ENCODE data around the gene CDC42BPB.

CDC42BPB gene, protein sequence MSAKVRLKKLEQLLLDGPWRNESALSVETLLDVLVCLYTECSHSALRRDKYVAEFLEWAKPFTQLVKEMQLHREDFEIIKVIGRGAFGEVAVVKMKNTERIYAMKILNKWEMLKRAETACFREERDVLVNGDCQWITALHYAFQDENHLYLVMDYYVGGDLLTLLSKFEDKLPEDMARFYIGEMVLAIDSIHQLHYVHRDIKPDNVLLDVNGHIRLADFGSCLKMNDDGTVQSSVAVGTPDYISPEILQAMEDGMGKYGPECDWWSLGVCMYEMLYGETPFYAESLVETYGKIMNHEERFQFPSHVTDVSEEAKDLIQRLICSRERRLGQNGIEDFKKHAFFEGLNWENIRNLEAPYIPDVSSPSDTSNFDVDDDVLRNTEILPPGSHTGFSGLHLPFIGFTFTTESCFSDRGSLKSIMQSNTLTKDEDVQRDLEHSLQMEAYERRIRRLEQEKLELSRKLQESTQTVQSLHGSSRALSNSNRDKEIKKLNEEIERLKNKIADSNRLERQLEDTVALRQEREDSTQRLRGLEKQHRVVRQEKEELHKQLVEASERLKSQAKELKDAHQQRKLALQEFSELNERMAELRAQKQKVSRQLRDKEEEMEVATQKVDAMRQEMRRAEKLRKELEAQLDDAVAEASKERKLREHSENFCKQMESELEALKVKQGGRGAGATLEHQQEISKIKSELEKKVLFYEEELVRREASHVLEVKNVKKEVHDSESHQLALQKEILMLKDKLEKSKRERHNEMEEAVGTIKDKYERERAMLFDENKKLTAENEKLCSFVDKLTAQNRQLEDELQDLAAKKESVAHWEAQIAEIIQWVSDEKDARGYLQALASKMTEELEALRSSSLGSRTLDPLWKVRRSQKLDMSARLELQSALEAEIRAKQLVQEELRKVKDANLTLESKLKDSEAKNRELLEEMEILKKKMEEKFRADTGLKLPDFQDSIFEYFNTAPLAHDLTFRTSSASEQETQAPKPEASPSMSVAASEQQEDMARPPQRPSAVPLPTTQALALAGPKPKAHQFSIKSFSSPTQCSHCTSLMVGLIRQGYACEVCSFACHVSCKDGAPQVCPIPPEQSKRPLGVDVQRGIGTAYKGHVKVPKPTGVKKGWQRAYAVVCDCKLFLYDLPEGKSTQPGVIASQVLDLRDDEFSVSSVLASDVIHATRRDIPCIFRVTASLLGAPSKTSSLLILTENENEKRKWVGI (N-terminal part only)

DNA sequence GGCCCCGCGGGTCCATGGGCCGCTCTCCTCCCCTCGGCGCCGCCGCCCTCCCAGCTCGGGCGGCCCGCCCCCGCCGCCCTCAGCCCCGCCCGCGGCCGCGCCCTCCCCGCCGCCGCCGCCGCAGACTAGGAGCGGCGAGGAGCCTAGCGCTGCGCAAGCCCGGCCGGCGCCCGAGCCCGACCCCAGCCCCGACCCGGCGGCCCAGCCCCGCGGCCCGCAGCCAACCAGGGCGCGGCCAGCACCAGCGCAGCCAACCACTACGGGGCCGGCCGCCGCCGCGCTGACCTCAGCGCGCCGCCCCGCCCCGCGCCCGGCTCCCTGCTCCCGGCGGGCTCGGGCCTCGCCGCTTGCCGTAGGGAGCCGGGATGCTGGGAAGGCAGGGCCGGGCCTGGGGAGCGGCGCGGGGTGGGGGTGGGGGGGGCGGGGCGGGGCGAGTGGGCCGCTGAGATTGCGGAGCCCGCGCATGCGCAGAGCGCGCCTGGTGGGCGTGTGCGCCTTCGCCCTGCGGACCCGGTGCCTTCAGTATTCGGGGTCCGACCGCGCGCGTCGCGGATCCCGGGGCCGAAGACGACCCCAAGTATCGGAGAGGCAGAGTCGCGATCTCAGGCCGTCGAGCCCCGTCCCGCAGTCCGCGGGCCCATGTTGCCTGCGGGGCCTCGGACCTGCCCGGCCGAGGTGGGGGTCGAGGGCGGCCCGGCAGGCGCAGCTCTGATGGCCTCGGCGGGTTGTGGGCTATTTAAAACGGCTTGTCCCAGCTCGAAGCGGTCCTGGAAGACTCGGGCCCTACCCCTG lies at the start of gene CDC42BPB:
CDC42BPB (minus strand) TSS at position 178 of the 792 bp plus-strand sequence. CDS start 376 bp downstream, outside the sequence.
- peak; percentile 94 for DNase-seq (ENCODE audit: low read depth)

DNA sequence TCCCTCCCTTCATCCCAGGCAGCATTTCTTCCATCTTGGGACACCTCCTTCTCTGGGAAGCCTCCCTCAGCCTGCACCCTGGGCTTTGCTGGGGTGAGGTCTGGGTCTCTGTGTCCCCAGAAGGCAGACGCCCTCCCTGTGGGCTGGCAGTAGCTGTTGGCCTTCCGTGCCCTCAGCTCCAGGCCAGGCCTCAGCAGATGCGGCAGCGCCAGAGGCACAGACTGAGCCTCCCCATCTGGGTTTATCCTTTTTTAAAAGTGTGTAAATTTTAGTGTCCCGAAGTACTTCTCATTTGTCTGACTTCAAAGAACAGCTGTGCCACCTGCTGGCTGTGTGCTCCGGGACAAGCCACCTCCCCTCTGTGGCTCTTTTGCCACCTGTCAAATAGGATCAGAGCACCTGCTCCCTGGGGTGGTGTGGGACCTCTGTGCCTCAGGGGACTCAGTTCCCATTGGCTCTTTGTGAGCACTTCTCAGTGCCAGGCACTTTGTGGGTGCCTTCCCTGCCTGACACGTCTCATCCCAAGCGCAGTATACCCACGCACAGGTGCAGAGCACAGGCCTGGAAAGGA lies 48.3 kb upstream of the CDC42BPB start:
- DNase-seq (ENCODE audit: low read depth), result no peak

DNA sequence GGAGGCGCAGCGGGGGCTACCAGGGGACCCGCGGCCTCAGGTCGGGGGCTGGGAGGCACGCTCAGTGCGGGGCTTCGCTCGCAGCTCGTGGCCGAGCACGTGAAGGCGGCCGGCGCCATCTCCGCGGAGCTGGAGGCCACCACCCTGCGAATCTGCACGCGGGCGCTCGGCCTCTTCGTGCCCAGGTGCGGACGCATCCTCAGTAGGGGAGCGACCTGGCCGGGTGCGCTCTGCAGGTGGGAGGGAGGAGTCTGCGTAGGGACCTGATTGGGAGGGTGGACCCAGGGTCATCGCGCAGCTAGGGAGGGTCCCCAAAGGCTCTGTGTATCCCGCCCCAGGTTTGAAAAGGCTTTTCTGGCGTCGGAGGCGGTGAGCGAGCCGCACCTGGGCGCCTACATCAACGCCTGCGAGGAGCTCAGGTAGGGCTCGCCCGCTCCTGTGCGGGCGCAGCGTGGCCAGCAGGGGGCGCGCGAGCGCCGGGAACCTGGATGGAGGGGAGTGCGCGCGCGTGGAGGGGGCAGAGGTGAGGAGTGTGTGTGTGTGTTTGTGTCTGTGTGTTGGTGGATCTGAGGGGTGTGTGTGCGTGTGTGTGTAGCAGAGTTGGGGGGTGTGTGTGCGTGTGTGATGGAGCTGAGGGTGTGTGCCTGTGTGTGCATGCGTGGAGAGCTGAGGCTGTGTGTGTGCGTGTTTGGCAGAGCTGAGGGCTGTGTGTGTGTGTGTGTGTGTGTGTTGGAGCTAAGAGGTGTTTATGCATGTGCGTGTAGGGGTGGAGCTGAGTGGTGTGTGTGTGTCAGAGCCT lies 47.5 kb upstream of the CDC42BPB start:
- DNase-seq (ENCODE audit: low read depth), result peak; percentile 45

DNA sequence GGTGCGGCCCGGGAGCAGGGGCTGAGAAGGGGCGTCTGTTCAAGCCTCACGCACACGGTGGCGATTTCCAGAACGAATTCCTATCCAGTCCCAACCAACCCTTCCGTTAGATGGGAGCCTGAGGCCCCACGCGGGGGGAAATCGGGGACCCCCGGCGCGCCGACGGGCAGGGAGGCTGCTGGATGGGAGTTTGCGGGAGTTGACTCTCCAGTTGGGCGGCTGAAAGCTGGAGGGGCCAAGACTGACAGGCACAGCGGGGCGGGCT lies 47.0 kb upstream of the CDC42BPB start:
- no peak for DNase-seq (ENCODE audit: low read depth)

DNA sequence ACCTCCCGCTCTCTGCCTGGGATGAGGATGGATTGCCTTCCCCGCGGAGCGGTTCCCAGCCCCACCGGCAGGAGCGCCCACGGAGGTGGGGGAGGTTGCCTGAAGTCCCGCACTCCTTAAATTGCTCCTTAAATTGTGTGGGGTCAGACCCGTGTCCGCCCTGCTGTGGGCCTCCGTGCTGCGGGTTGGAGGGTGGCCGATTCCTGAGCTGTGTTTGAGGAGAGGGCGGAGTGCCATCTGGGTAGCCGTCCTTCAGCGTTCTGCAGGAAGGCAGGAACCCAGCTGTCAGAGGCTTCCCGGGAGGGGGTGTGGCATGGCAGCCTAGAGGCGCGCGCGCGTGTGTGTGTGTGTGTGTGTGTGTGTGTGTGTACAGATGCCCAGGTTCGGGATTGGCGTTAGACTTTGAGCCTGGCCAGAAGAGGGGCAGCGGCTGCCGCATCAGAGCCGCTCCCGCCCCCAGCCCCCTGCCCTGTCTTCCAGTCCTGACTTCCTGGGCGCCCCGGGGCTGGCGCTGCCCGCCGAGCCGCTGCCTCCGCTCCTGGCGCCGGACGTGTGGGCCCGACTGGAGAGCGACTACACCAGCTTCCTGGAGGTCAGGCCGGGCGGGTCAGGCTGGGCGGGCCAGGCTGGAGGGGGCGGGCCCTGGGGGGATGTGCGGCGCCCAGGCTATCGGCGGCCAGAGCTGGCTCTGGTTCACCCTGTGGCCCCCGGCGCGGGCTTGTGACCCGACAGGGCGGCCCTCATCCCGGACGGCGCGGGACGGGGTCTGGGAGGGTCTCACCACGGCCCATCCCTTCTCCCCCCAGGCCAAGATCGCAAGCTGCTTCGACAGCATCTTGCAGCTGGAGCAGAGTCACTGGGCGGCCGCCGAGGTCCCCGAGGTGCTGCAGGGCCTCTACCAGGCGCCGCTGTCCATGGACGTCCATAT lies 46.4 kb upstream of the CDC42BPB start:
- DNase-seq (ENCODE audit: low read depth), result peak; percentile 63

DNA sequence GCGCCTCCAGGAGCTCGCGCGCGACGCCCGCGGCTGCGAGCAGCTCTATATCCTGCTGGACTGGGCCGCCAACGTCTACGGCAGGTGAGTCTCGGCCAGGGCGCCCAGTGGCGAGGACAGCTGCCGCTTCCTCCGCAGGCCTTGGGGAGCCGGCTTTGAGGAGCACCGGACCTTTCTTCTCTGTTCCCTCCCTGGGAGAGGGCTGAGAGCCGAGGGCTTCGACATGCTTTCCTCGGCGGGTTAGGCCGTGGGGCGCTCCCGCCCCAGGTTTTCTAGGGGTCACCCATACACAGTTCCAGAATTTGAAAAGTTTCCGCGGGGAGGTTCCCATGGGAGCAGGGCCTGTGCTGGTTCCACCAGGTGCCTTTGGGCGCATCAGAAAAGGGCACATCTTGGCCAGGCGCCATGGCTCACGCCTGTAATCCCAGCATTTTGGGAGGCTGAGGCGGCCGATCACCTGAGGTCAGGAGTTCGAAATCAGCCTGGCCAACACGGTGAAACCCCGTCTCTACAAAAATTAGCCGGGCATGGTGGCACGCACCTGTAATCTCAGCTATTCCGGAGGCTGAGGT lies 45.4 kb upstream of the CDC42BPB start:
- no peak for DNase-seq (ENCODE audit: low read depth)

DNA sequence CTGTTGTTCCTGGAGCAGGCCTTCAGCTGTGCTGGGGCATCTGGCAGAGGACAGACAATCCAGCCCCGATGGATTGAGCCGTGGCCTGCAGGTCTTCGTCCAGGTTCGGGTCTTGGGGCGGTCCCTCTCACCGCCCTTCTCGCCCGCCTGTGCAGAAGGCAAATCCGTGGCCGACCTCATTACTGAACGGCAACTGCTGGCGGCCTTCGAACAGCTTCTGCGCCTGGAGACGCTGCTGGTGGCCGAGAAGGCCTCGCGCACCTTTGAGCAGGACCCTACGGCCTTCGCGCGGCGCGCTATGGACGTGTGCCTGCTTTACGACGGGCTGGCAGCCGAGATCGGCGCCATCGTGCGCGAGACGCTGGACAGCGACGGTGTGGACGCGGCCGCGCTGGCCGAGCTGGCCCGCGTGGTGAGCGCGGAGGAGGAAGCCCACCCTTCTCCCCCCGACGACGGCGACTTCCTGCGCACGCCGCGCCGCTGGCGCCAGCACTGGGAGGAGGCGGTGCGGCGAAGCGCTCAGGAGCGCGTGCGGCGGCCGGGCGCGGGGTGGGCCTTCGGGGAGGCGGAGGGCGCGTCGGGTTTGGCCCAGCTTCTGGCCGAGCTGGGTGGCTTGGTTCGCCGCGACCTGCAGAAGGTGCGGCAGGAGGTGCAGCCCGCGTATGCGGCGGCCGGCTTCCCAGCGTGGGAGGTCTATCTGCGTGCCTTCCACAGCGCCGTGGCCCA lies 44.8 kb upstream of the CDC42BPB start:
- no peak for DNase-seq (ENCODE audit: low read depth)

DNA sequence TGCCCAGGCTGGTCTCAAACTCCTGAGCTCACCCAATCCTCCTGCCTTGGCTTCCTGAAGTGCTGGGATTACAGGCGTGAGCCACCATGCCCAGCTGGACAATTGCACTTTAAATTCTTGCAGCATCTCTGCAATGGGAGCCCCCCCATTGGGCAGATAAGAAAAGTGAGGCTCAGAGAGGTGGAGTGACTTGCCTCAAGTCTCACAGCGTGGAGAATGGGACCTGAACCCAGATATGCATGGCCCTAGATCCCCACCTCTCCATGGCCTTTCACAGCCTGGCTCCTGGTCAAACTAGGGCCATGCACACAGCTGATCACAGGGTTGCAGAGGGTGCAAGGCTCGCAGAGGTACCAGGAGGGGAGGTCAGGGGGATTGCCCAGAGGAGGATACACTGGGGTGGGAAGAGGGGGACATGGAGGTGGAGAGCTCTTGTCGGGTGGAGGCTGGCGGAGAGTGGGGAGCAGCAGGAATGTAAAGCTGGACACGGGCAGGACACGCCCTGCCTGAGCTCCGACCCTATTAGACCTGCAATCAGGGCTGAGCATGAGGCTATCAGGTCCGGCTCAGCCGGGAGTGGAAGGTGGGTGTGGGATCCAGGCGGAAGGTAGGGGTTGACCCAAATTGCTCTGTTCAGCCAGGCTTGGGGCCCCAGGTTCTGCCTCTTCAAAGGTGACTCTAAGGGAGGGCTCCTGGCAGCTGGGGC lies 44.1 kb upstream of the CDC42BPB start:
- no peak for DNase-seq (ENCODE audit: low read depth)

DNA sequence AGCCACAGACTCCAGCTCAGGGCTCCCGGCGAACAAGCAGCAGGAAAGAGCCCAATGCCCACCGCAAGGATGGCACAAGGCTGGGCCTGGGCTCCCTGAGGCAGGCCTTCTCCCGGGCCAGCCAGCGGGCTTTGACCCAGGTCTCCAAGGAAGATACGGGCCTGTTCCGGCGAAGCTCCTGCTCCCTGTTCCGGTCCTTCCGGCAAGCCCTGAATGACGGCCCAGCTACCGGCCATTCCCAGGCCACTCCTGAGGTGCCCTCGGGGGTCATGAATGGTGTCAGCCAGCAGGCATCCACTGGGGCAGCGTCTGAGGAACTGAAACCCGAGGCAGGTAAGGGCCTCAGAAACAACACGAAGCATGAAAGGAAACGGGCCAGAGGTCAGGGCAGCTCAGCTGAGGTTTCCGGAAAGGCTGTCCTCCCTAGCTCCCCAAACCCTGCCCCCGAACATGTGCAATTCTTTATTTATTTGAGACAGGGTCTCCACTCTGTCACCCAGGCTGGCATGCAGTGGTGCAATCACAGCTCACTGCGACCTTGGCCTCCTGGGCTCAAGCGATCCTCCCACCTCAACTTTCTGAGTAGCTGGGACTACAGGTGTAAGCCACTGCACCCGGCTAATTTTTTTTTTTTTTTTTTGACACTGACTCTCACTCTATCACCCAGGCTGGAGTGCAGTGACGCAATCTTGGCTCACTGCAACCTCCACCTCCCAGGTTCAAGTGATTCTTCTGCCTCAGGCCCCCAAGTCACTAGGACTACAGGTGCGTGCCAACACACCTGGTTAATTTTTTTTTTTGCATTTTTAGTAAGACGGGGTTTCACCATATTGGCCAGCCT lies 43.2 kb upstream of the CDC42BPB start:
- no peak for DNase-seq (ENCODE audit: low read depth)

DNA sequence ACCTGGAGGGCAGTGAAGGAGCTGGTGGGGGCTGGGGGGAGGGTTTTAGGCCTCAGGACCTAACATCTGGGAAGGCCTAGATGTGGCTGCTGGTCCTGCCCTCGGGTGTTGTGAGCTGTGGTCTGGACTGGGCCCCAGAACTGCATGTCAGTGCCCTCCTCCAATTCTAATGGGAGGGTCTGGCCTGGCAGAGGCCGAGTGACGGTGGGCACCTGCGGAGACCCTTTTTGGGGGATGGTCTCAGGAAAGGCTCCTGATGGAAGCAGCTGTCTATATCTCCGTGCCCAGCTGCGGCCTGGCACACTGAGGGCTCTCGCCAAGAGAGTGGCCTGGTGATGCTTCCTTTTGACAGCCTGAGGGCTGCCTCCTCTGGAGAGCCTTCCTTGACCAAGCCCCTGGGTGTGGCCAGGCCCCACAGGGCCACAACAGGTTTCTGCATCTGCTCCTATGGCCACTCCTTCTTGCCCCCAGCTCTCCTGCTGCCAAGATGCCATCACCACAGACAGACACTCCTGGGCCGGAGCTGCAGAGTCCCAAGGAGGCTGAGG lies 42.5 kb upstream of the CDC42BPB start:
- DNase-seq (ENCODE audit: low read depth), result no peak

DNA sequence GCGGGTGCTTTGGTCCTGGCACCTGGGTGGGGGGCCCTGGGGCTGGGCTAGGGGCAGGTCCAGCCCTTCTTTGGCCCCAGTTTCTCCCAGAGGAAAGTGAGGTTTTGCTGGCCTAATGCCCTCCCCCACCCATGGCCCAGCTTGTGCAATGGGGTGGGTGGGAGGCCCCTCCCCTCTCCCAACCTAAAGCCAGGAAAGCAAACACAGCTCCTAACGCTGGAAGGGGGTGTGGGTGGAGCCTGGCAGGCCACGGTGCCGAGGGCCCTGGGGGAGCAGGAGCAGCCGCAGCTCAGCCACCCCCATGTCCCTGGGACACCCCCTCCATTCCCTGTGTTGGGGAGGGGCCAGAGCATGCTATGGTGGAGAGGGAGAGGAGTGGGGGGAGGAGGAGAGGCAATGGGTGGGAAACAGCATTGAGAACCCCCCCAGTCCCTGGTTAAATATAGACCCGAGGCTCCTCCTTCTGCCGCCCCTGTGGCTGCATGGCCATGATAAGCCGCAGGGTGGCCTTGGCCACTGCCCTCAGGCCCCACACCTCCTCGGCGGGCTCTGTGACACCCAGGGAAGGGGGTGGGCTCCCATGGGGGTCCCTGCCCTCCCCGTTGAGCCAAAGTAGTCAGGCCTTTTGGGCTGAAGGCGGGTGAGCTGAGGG lies 41.9 kb upstream of the CDC42BPB start:
- no peak for DNase-seq (ENCODE audit: low read depth)

DNA sequence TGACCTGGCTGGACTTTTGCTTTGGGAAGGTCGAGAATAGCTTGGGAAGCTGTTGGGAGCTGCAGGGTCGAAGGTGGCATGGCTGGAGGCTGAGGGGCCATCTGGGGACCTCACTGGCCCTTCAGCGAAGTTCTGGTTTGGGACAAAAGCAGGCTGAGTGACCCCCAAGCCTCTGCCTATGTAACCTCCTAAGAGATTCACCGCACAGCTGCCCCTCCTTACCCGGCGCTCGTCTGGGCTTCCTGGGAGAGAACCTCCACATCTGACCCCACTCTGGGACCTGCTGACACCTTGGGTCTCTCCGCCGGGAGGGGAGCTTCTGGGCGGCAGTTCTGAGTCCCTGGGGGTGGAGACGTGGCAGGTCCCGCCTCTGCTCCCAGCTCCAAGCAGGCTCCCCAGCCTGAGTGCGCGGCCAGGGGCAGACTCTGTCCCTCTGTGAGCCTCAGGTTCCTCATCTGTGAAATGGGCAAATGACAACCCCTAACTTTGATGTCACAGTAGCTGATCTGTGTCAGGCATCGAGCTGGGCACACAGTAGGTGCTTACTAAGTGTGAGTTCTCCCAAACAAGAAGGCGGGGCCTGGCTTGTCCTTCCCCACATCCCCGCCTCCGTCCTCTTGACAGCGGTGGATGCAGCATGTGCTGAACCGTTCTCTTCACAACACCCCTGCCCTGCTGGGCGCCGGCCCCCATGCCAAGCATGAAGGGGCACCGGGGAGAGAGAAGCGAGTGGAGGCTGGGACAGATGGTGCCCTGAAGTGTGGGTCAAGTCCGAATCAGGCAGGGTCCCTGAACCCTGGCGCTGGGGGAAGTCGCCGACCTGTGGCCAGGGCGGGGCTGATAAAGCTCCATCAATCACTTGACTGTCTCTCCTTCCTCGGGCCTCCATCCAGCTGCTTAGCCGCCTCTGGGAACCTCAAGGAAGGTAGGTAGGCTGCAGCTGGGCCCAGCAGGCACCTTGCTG lies 40.9 kb upstream of the CDC42BPB start:
- no peak for DNase-seq (ENCODE audit: low read depth)

DNA sequence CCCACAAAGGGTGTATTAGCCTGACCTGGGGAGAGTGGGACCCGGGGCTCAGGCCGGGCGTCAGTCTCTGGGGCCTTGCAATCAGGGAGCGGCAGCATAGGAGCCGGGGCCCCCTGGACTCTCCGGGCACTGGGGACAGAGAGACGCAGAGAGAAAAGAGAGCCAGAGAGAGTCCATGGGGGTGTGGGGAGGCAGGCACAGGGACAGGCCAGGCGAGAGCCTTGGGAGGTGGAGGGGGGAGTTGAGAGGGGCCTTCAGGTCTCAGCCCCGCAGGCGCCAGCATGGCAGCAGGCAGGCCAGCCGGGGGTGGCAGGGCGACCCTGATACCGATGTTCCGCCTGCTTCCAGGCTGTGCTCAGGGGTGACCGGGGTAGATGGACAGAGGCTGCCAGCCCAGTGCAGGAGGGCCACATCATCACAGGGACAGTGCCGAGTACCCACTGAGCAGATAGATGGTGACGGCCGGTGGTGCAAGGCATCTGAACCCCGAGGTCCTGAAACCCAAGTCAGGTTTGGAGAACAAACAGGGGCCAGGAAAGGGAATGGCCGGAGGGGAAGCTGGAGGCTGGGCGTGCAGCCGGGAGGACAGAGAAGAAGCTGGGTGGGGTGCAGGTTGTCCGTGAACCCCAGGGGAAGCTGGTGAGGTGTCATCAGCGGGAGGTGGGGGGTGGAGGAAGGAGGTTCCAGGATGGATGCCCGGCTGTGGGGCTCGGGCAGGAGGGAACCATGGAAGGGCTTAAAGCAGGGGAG lies 40.1 kb upstream of the CDC42BPB start:
- no peak for DNase-seq (ENCODE audit: low read depth)

DNA sequence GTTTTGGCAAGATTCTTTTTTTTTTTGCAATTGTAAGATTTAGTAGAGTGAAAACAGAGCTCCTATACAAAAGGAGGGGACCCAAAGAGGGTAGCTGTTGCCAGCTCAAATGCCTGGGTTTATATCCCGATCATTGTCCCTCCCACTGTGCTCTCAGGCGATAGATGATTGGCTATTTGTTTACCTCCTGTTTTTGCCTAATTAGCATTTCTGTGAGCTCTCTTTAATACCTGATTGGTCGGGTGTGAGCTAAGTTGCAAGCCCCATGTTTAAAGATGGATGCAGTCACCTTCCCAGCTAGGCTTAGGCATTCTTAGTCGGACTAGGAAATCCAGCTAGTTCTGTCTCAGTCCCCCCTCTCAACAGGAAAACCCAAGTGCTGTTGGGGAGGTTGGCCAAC lies 39.0 kb upstream of the CDC42BPB start:
- no peak for DNase-seq (ENCODE audit: low read depth)
